ENCODE results near the gene NR2F2.

The NR2F2 gene

DNA sequence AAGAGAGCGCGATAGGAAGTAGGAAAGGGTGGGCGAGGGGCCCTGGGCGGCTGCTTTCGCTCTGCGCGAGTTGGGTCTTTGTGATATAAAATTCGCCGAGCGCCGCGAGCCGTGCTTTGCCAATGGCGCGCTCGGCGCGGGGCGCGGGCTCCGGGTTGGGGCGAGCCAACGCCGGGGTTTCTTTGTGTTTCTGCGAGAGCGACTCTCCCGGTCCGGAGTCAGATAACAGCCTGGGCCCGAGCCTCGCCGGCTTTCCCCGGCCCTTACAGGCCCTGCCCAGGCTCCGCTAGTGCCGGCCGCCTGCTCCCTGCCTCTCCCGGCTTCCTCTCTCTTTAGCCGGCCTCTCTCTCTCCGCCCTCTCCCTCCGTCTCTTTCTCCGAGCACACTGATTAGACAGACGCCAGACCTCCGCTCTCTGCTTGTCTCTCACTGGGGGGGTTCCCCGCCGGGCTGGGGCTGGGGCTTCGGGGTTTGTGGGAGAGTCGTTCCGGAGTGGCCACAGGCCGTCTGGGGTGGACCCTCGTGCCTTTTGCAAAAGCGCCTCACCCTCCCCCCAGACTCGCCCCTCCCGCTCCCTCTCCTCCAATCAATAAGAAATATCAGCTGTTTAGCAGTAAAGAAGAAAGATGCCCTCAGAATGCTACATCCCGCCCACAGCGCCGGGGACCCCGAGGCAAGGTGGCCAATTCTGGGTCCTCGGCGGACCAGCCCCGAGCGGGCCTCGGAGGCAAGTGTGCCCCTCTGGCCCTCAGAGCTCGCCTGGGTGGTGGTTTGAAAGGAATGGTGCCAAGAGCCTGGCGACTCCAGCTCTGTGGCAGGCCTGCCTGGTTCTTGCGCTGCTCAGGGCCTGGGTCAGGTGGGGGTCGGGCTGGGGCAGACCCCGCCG lies 2.9 kb downstream of the NR2F2 start:
- peak; percentile 79 for DNase-seq

DNA sequence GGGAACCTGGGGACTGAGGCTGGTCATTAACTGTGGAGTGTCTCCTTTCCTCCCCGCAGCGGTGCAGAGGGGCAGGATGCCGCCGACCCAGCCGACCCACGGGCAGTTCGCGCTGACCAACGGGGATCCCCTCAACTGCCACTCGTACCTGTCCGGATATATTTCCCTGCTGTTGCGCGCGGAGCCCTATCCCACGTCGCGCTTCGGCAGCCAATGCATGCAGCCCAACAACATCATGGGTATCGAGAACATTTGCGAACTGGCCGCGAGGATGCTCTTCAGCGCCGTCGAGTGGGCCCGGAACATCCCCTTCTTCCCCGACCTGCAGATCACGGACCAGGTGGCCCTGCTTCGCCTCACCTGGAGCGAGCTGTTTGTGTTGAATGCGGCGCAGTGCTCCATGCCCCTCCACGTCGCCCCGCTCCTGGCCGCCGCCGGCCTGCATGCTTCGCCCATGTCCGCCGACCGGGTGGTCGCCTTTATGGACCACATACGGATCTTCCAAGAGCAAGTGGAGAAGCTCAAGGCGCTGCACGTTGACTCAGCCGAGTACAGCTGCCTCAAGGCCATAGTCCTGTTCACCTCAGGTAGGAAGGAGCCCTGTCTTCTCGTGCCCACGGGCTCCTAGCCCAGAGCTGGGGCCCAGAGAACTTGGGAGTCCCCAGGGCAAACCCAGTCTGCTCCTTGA lies 3.7 kb downstream of the NR2F2 start:
- DNase-seq: no peak

- no peak for DNase-seq
Observed at GRCh38 chr15:96334705-96335410, 4.4 kb downstream of the NR2F2 start.

GRCh38 chr15:96335411-96336024 lies 5.0 kb downstream of the NR2F2 start:
- no peak for DNase-seq

DNA sequence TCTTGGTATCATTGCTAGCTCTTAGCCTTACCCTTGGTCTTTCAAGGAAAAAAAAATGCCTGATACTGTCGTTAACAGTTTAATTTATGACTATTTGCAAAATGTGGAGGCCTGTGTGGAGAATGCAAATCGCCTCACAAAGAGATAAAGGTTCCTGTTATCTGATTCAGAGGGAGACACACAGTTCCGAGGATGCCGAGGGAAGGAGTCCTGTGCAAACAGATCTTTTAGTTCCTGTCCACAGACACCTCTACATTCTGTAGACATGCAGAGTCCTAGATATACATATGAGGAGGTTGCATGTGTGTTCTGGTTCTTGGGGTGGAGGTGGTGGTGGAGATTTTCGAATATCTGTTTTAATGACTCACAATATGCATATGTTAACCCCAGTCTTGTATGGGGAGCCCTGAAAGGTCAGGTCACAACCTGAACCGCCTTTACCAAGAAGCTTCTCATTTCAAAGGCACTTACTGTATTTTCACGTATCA lies 5.7 kb downstream of the NR2F2 start:
- DNase-seq: no peak

GRCh38 chr15:96336596-96337364 lies 6.3 kb downstream of the NR2F2 start:
- DNase-seq: peak; percentile 26

DNA sequence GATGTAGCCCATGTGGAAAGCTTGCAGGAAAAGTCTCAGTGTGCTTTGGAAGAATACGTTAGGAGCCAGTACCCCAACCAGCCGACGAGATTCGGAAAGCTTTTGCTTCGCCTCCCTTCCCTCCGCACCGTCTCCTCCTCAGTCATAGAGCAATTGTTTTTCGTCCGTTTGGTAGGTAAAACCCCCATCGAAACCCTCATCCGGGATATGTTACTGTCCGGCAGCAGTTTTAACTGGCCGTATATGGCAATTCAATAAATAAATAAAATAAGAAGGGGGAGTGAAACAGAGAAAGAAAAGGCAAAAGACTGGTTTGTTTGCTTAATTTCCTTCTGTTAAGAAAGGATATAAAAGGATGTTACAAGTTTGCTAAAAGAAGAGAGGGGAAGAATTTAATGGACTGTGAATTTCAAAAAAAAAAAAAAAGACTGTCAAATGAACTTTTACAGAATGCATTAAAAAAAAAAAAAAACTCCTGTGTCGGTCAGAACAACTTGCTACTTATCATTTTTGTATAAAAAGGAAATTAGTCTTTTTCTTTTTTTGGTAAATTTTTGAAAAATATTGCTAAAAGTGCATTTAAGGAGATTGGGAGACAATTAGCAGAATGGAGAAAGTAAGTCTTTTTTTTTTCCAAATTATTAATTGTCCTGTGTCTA lies 7.0 kb downstream of the NR2F2 start:
- peak; percentile 47 for DNase-seq

- DNase-seq: no peak
Observed at GRCh38 chr15:96338074-96338765, 7.7 kb downstream of the NR2F2 start.

- DNase-seq: no peak
Observed at GRCh38 chr15:96338766-96339618, 8.5 kb downstream of the NR2F2 start.

DNA sequence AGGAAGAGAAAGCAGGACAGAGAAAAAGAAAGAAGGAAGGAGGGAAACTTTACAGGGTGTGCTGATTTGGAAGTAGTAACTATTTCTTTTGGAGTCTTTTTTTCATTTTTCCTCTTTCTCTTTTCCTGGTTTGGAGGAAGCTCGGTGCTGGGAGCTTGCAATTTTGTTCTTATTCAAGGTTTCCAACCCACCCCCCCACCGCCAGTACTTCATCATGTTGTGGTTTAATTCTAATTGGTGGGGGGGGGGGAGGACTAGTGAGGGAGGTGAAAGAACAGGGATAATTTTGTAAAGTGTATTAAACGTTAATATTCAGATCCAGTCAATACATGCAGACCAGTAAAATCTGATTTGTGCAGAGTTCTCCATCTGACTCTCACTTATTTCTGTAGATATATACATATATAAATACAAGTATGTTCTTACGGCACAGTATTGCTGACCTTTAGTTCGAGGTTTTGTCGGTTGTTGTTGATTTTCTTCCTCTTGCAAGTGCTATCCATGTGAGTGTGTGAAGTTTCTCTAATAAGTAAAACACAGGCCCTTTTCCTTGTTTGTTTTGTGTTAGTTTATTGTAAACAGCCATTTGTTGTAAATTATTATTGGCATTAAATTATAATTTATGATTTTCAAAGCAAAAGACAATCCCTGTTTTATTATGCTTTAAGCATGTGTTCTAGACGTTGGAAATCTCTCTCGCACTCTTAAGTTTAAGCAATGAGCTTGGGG lies 9.3 kb downstream of the NR2F2 start:
- no peak for DNase-seq

DNA sequence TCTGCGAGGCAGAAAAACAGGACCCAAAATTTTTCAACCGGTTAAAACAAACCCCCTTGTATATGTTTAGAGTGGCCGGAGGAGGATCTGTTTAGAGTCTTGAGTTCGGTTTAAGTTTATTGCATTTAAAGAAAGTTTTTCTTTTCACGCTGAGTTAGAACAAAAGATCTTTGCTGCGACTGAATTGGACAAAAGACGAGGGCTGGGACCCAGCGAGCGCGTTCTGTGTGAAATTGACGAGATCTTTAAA lies 9.8 kb downstream of the NR2F2 start:
- DNase-seq: no peak

DNA sequence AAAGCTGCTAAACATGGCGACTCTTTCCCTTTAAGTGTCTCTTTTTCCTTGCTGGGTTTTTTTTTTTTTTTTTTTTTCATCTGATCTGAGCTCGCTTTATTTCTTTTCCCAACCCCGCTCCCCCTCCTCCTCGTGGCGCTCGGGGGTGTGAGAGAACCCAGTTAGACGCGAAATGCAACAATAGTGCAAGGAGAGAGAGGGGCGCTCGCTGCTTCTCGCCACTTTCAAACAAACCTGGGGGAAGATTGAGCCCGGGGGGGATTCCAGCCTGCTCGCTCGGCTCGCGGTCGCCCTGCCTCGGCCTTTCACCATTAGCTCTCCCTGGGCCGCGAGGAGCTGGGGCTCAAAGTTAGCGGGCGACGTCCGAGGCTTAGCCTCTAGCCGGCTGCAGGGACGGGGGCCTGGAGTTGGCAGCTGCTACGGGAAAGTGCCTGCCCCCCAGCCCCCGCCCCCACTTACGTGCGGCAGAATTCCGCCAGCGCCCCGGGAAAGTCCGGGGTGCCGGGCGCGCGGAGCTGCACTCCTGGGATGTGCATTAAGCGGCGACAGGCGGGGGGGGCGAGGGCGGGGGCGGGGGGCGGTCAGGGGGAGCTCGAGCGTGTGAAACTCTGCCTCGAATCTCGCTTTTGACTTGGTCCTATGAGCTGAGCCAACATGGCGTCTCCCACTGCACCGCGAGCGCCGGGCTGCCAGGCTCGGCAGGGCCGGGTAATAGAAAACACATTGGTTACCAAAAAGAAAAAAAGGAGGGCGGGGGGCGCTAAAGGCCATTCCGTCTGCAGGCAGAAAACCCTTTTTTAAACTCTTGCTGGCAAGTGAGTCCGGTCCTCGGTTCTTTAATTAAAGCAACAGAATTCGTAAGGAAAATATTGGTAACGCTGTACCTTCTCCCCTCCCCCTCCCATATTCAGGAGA lies 10.4 kb downstream of the NR2F2 start:
- peak; percentile 88 for DNase-seq

DNA sequence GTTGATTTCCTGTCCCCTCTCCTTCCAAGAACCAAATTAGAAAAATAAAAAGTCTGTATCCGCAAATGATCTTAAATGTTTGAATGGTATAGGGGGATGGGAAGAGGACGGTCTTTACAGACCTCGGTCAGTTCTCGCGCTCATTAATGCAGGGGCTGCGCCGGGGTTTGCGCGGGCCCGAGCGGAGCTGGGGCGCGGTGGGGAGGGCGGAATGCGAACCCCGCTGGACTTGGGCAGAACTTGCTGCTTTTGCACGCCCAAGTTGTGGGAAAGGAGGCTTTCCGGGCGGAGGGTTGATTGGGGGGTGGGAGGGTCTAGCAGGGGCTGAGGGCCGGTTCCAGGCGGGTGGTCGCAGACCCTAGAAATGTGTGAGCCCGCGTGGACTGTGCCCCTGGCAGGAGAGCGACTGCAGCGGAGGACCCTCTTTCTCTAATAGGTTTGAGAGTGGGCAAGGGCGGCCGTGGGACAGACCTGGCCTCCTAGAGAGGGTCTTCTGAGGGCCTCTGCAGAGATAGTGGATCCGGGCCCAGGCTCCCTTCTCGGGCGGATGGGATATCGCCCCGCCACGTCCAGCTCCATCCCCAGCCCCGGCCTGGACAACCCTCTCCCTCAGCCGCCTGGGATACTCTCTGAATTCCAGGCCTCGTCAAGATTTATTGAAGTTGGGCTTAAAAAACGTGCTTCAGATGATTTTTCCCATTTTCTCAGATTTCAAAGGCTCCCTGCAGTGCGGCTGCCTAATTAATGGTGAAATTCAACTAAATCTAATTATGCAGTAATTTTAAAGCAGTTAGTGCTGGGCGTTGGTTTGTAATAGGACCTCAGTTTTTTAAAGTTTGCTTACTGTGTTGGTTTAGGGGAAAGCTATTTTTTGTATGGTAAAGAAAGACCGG lies 11.3 kb downstream of the NR2F2 start:
- peak; percentile 32 for DNase-seq

GRCh38 chr15:96342406-96343112 lies 12.1 kb downstream of the NR2F2 start:
- peak; percentile 23 for DNase-seq

- DNase-seq: peak; percentile 31
Observed at GRCh38 chr15:96343113-96344059, 12.9 kb downstream of the NR2F2 start.

Data from left hindlimb (tissue), 1 donor.